ENCODE measurements around the gene OSBPL5. TPM values are rescaled to one million over a fixed set of nuclear protein-coding genes. Genes with fewer than 3 reads are reported as not detected.

The OSBPL5 gene
- total RNA-seq, 1 donor: 12.2 TPM

GRCh38 chr11:3154001-3154599 lies 11.0 kb downstream of the OSBPL5 start:
- Histone ChIP-seq H3K27me3 (ENCODE audit: insufficient read depth, low read length) (no peaks in the 10 kb centered on the region), H3K9me3 (ENCODE audit: low read depth, low read length) (no peaks in the 10 kb centered on the region), H3K4me3 (ENCODE audit: low read length) (no peak overlapping the region), H3K4me1 (ENCODE audit: insufficient read depth, low read length) (peaks cover 64% of the 10 kb centered on the region)

GRCh38 chr11:3153291-3153861 lies 11.7 kb downstream of the OSBPL5 start:
- Histone ChIP-seq H3K4me3 (ENCODE audit: low read length) (no peak overlapping the region), H3K9me3 (ENCODE audit: low read depth, low read length) (no peaks in the 10 kb centered on the region), H3K4me1 (ENCODE audit: insufficient read depth, low read length) (peaks cover 57% of the 10 kb centered on the region), H3K27me3 (ENCODE audit: insufficient read depth, low read length) (no peaks in the 10 kb centered on the region)

DNA sequence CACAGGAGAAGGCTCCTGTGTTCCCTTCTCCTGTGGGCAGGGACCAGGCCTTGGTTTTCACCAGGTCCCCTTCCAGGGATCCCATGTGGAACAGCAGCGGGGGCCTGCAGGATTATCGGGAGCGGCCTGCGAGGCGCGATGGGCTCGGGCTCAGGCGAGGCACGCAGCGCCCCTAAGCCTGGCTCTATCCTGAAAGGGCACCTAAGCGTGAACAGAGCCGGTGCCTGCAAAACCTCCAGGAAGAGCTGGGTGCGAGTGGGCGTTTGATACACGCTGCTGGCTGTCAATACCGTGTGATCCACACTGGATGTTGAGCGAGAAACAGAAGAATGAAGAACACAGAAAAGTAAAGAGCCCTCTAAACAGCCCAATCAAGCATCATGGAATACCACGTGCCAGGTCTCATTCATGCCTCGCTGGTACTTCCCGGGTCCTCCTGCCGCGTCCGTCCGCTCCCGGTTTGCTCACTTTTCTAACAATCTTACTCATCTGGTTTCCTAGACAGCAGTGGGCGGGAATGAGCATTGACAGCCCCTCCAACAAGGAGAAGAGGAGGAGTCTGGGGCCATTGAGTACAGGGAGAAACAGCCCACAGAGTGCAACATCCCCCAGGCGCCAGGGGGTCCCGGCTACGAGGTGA lies 12.5 kb downstream of the OSBPL5 start:
- Histone ChIP-seq H3K9me3 (ENCODE audit: low read depth, low read length) (no peaks in the 10 kb centered on the region), H3K4me3 (ENCODE audit: low read length) (no peak overlapping the region), H3K27me3 (ENCODE audit: insufficient read depth, low read length) (no peaks in the 10 kb centered on the region), H3K4me1 (ENCODE audit: insufficient read depth, low read length) (peaks cover 49% of the 10 kb centered on the region)

- H3K9me3 ChIP-seq (ENCODE audit: low read depth, low read length): no peaks in the 10 kb centered on the region
- peaks cover 31% of the 10 kb centered on the region for H3K4me1 ChIP-seq (ENCODE audit: insufficient read depth, low read length)
- no peak overlapping the region for H3K4me3 ChIP-seq (ENCODE audit: low read length)
- no peaks in the 10 kb centered on the region for H3K27me3 ChIP-seq (ENCODE audit: insufficient read depth, low read length)
These were observed 14.4 kb downstream of the OSBPL5 start for GRCh38 chr11:3150726-3151125.

DNA sequence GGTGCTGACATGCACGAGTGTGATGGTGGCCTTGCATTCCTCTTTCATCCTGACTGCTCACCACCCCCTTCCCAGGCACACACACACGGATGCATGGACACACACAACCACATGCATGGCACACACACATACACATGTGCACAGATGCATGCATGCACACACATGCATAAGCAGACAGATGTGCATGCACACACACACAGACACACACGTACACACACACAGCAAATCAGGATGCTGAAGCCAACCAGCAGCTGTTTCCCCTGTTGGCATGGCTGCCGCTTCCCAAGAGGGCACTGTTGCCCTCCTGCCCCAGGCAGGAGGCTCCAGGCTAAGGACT lies 15.3 kb downstream of the OSBPL5 start:
- Histone ChIP-seq H3K27me3 (ENCODE audit: insufficient read depth, low read length) (no peaks in the 10 kb centered on the region), H3K9me3 (ENCODE audit: low read depth, low read length) (no peaks in the 10 kb centered on the region), H3K4me3 (ENCODE audit: low read length) (no peak overlapping the region), H3K4me1 (ENCODE audit: insufficient read depth, low read length) (peaks cover 22% of the 10 kb centered on the region)

DNA sequence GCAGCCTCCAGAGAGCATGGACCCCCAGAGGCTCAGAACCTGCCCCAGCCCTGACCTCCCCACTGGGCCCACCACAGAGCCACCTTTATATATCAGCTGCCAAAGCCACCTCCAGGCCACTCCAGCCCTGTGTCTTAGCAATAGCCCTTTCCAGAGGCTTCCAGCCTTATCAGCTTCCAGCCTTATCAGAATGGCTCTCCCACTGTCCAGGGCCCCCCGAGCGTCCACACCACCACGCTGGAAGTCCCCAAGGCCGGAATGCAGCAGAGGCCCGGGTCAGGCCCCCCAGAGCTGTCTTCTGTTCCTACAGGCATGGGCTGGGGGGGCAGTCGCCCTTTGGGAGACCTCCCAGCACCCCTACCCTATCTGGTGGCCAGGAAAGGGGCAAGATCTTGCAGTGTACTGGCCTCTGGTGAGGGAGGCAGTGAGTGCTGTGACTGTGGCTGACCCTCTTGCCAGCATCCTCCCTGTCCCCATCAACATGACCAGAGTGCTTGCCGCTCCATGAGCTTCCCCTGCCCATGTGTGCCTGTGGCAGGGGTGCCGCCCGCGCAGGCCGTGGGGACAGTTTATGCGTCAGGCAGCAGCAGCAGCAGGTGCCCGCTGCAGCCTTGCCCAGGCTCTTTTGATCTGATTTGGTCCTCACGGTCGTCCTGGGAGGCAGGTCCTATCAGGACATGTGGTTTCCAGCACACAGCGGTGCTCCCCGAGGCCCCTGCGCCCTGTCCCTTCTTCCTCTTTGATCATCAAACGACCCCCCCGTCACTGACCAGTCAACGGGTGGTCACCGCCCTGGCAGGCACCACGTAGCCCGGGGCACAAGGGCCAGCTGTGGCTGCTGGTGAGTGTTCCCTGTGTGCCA lies 15.9 kb downstream of the OSBPL5 start:
- Histone ChIP-seq H3K4me1 (ENCODE audit: insufficient read depth, low read length) (peaks cover 19% of the 10 kb centered on the region), H3K27me3 (ENCODE audit: insufficient read depth, low read length) (no peaks in the 10 kb centered on the region), H3K4me3 (ENCODE audit: low read length) (no peak overlapping the region), H3K9me3 (ENCODE audit: low read depth, low read length) (no peaks in the 10 kb centered on the region)

DNA sequence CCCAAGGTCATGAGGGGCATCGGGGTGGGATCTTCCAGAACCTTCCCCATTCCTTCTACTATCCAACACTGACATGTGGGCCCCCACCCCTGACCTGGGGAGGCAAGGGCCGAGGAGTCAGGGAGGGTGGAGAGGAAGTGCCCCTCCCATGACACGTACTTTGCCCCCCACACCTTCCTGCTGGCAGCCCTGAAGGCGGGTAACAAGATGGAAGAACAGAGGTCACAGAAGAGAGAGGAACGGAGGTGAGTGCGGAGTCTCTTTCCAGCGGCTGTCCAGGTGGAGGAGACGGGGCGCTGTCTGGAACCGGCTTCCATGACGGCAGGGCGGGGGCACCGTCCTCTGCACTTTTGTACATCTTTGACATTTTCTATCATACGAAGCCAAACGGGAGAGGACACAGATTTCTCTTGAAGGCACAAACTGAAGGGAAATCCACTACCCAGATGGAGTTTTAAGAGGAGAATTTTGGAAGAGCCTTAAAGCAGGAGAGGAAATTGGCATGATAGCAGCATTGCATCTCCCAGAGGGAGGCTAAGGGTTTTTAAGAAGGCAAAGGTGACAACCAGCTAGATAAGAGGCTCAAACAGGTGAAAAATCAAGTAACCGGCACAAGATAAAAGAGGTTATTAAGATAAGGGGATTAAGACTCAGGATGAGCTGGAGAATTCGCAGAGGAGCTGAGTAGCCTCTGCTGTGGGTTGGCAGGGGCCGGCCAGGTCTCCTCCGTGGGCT lies 16.7 kb downstream of the OSBPL5 start:
- Histone ChIP-seq H3K9me3 (ENCODE audit: low read depth, low read length) (no peaks in the 10 kb centered on the region), H3K4me1 (ENCODE audit: insufficient read depth, low read length) (peaks cover 11% of the 10 kb centered on the region)

DNA sequence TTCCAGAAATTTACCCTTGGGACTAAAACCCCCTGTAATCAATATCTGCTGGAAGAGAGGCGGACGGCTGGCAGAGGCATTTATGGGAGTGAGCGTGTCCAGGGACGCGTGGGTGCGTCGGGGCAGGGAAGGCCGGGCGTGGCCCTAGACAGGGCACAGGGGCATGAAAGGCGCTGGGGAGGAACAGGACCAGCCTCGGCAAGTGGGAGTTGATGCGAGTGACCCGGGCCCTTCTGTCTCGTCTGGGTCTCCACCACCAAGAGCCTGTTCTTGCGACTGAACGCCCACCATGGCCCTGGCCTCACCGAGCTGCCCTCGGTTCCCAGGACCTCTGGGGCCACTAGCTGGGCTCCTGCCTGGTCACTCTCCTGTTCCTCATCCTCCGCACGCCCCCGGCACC lies 17.5 kb downstream of the OSBPL5 start:
- Histone ChIP-seq H3K4me3 (ENCODE audit: low read length) (no peak overlapping the region), H3K9me3 (ENCODE audit: low read depth, low read length) (no peaks in the 10 kb centered on the region), H3K27me3 (ENCODE audit: insufficient read depth, low read length) (no peaks in the 10 kb centered on the region), H3K4me1 (ENCODE audit: insufficient read depth, low read length) (peaks cover 4% of the 10 kb centered on the region)

More for the DNA sequence above, 16.7 kb downstream of the OSBPL5 start:
- Histone ChIP-seq H3K27me3 (ENCODE audit: insufficient read depth, low read length) (no peaks in the 10 kb centered on the region), H3K4me3 (ENCODE audit: low read length) (no peak overlapping the region)

DNA sequence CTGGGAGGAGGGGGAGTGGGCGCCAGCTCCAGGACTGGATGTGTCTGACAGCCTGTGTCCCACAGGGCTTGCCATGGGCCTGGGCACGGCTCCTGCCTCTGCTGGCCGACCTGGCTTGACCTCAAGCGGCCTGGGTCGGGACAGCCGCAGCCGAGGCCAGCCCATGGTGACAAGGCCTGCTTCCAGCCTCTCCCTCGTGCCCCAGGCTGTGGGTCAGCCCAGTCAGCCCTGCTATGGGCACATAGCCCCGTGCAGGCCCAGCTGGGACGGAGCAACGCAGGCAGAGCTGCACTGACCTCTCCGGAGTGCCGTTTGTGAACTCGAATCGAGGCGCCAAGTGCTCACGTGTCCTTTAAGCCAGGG lies 17.9 kb downstream of the OSBPL5 start:
- peaks cover 4% of the 10 kb centered on the region for H3K4me1 ChIP-seq (ENCODE audit: insufficient read depth, low read length)

GRCh38 chr11:3146612-3147256 lies 18.4 kb downstream of the OSBPL5 start:
- Histone ChIP-seq H3K4me1 (ENCODE audit: insufficient read depth, low read length) (peaks cover 4% of the 10 kb centered on the region), H3K4me3 (ENCODE audit: low read length) (no peak overlapping the region), H3K27me3 (ENCODE audit: insufficient read depth, low read length) (no peaks in the 10 kb centered on the region), H3K9me3 (ENCODE audit: low read depth, low read length) (no peaks in the 10 kb centered on the region)

More for the DNA sequence above, 17.9 kb downstream of the OSBPL5 start:
- no peaks in the 10 kb centered on the region for H3K9me3 ChIP-seq (ENCODE audit: low read depth, low read length)
- H3K4me3 ChIP-seq (ENCODE audit: low read length): no peak overlapping the region
- H3K27me3 ChIP-seq (ENCODE audit: insufficient read depth, low read length): no peaks in the 10 kb centered on the region

DNA sequence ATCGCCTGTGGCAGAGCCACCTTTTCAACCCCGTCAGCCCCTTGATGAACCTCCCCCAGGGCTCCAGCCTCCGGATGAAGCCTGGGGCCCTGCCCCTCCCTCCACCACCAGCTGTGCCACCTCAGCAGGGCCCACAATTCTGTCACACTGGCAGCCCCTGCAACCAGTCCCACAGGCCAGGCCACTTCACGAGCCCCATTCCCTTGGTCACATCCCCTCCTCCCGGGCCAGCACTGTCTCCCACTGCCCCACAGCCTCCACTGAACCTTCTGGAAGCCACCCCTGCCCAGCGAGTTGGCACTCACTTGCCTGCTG lies 19.9 kb downstream of the OSBPL5 start:
- no peak overlapping the region for H3K4me3 ChIP-seq (ENCODE audit: low read length)
- H3K27me3 ChIP-seq (ENCODE audit: insufficient read depth, low read length): no peaks in the 10 kb centered on the region
- H3K9me3 ChIP-seq (ENCODE audit: low read depth, low read length): no peaks in the 10 kb centered on the region
- H3K4me1 ChIP-seq (ENCODE audit: insufficient read depth, low read length): peaks cover 4% of the 10 kb centered on the region

DNA sequence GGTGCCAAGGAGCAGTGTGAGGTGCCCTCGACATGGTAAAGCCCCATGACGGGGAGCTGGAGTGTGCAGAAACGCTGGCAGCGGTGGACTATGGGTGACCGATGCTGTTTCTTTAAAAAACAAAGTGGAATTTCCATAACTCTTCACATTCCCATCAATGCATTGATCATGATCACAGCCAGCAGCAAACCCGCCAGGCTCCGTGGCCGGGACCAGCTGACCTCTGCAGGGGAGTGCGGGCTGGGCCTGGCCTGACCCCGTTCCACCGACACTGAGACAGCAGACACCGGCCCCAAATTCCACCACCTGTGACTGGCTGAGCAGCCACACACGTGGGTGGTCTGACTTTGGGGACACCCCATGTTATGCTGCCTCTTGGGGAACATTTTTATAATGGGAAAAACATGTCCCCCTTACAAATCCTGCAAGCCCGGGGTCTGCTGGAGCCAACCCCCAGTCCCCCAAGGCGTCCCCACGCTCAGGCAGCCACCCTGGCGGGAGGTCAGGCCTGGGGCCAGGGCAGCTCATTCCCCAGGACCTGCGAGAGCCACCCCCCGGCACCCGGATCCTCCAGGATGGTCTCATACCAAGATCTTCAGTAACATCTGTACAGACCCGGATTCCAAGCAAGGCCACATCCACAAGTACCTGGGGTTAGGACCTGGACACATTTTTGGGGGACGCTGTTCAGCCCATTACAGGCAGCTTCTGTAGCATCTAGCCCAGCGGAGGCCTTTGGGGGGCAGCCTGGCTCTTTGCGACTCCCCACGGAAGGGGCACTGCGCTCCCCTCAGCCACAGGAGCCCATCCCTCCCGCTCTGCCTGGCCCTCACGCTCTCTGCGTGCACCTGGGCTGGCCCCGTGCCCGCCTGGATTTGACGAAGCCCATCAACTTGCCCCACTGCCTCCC lies 20.6 kb downstream of the OSBPL5 start:
- no peaks in the 10 kb centered on the region for H3K9me3 ChIP-seq (ENCODE audit: low read depth, low read length)
- peaks cover 2% of the 10 kb centered on the region for H3K4me1 ChIP-seq (ENCODE audit: insufficient read depth, low read length)
- no peak overlapping the region for H3K4me3 ChIP-seq (ENCODE audit: low read length)
- H3K27me3 ChIP-seq (ENCODE audit: insufficient read depth, low read length): no peaks in the 10 kb centered on the region

GRCh38 chr11:3143136-3143880 lies 21.8 kb downstream of the OSBPL5 start:
- Histone ChIP-seq H3K27me3 (ENCODE audit: insufficient read depth, low read length) (no peaks in the 10 kb centered on the region), H3K9me3 (ENCODE audit: low read depth, low read length) (no peaks in the 10 kb centered on the region), H3K4me1 (ENCODE audit: insufficient read depth, low read length) (peaks cover 11% of the 10 kb centered on the region), H3K4me3 (ENCODE audit: low read length) (no peak overlapping the region)
